CD4-positive, alpha-beta T cell treated with Interferon alpha-2 for 1 hour (primary cell): Measurements from ENCODE around the gene PTGES3.
"Not testable (repeated sequence)": the region's sequence is repeated elsewhere in the genome, so short reads cannot be mapped to it uniquely, and the experiment has no call there.

Experiments used
- DNase-seq, 2 donors: peaks; one replicate each; pipeline ENCODE4 v3.0.0-alpha.2; 2020 to 2022

PTGES3 gene

GRCh38 chr12:56704522-56704921 is 16.4 kb upstream of the PTGES3 start:
- not testable (repeated sequence) for DNase-seq

GRCh38 chr12:56699020-56699661 is 11.1 kb upstream of the PTGES3 start:
- DNase-seq, result no peak

- DNase-seq, result no peak
Observed at GRCh38 chr12:56695327-56696101, 7.4 kb upstream of the PTGES3 start.

DNA sequence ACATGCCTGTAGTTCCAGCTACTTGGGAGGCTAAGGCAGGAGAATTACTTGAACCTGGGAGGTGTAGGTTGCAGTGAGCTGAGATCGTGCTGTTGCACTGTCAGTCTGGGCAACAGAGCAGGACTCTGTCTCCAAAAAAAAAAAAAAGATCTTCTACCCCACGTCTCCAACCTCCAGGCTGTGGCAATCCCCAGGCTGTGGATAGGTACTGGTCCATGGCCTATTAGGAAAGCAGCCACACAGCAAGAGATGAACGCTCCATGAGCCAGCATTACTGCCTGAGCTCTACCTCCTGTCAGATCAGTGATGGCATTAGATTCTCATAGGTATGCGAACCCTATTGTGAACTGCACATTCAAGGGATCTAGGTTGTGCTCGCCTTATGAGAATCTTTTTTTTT is 6.1 kb upstream of the PTGES3 start:
- no peak for DNase-seq

- DNase-seq, result no peak
Observed at GRCh38 chr12:56688846-56689109, 694 bp upstream of the PTGES3 start.

- peak; percentile 61 to 70 for DNase-seq
Observed at GRCh38 chr12:56687223-56688128, 608 bp downstream of the PTGES3 start.

DNA sequence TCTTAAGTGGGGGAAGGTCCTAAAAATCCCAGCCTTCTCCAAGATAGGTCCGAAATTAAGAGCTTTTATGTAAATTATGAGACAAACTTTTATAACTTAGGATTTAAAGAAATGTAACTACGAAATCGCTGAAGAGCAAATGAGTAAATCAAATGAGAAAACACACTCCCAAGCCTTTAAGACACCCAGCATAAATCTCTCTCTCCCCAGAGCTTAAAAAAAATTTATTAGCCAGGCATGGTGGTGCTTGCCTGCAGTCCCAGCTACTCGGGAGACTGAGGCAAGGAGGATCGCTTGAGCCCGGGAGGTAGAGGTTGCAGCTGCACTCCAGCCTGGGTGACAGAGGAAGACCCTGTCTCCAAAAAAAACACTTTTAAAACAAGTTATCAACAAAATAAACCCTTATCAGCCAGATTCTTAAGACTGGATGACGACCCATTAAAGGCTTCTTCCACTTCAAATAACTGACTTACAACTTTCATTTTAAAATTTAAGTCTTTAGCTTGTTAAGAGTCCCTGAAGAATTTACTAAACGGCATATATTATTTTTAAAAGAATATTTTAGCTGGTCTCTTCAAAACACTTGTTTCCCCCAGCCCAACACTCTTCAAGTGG is 3.2 kb downstream of the PTGES3 start:
- peak in 1 of 2 donors; percentile 28 for DNase-seq

DNA sequence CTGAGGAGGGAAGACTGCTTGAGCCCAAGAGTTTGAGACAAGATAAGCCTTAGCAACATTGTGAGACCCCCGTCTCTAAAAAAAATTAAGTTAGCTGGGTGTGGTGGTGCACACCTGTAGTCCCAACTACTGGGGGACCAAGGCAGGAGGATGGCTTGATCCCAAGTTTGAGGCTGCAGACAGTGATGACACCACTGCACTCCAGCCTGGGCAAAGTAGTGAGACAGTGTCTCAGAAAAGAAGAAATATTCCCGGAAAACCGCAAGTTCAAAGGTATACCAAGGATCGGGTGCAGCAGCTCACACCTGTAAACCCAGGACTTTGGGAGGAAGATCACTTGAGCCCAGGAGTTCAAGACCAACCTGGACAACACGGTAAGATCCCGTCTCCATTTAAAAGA is 5.8 kb downstream of the PTGES3 start:
- no peak for DNase-seq

- DNase-seq, result peak in 1 of 2 donors; percentile 33
Observed at GRCh38 chr12:56679883-56680575, 8.1 kb downstream of the PTGES3 start.

- DNase-seq, result no peak
Observed at GRCh38 chr12:56678852-56679251, 9.2 kb downstream of the PTGES3 start.

DNA sequence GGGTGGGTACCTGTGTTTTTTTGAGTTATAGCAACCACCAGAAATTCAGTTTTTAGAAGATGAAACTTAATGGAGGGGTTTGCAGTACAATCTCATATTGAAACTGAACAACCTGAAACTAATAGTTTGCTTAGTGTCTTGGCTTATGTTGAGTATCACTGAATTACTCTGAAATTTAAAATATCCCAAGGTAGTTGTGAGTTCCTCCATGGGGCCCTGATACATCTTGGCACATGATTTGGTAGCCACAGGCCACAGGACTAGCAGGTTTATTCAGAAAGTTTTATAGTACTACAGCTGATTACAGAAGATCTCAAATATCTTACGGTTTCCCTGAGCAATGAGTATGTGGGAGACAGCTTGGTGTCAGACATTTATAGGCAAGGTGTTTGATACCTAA is 10.4 kb downstream of the PTGES3 start:
- DNase-seq, result no peak

- peak in 1 of 2 donors; percentile 31 for DNase-seq
Observed at GRCh38 chr12:56676851-56677580, 11.1 kb downstream of the PTGES3 start.

- no peak for DNase-seq
Observed at GRCh38 chr12:56671608-56672007, 16.5 kb downstream of the PTGES3 start.

DNA sequence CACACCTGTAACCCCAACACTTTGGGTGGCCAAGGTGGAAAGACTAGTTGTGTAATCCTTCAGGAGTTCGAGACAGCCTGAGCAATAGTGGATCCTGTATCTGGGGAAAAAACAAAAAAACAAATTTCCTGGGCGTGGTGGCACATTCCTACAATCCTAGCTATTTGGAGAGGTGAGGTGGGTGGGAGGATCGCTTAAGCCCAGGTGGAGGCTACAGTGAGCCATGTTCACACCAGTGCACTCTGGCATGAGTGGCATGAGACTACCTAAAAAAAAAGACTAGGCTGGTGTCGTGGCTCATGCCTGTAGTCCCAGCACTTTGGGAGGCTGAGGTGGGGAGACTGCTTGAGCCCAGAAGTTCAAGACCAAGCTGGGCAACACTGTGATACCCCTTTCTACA is 17.2 kb downstream of the PTGES3 start:
- no peak for DNase-seq

- DNase-seq, result no peak
Observed at GRCh38 chr12:56668197-56668457, 20.0 kb downstream of the PTGES3 start.

DNA sequence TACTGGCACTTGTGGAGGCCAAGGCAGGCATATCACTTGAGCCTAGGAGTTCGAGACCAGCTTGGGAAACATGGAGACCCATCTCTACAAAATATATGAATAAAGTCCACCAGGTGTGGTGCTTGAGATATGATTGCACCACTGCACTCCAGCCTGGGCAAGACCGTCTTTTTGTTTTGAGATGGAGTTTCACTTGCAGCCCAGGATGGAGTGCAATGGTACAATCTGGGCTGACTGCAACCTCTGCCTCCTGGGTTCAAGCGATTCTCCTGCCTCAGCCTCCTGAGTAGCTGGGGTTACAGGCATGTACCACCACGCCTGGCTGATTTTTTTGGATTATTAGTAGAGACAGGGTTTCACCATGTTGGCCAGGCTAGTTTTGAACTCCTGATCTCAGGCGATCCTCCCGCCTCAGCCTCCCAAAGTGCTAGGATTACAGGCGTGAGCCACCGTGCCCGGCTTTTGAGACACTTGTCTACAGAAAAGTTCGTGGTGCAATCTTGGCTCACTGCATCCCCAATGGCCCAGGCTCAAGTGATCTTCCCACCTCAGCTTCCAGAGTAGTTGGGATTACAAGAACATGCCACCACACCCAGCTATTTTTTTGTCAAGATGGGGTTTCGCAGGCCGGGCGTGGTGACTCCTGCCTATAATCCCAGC is 26.0 kb downstream of the PTGES3 start:
- DNase-seq, result no peak

GRCh38 chr12:56661560-56661959 is 26.5 kb downstream of the PTGES3 start:
- DNase-seq, result no peak

GRCh38 chr12:56658921-56659320 is 29.2 kb downstream of the PTGES3 start:
- DNase-seq, result no peak

GRCh38 chr12:56657416-56658379 is 30.4 kb downstream of the PTGES3 start:
- no peak for DNase-seq

GRCh38 chr12:56653781-56654180 is 34.3 kb downstream of the PTGES3 start:
- not testable (repeated sequence) for DNase-seq
